ENCODE measurements around the gene TFDP2.

The TFDP2 gene

GRCh38 chr3:141996437-141996836 is 152.9 kb downstream of the TFDP2 start:
- H3K36me3 ChIP-seq (replicated peaks; ENCODE audit: low read depth, low read length), result no peaks in the 10 kb centered on the region
- H3K9ac ChIP-seq (ENCODE audit: low read length), result no peak overlapping the region
- no peak overlapping the region for H3K4me3 ChIP-seq (ENCODE audit: low read length)
- H2AFZ ChIP-seq (ENCODE audit: low read depth, low read length), result no peak overlapping the region
- peaks cover 5% of the 10 kb centered on the region; the same call in 1 of the 2 replicates for H3K4me1 ChIP-seq (ENCODE audit: low read length)
- H3K4me2 ChIP-seq (ENCODE audit: low read length), result no peak overlapping the region
- no peaks in the 10 kb centered on the region for H3K79me2 ChIP-seq (ENCODE audit: low read length)
- H3K9me3 ChIP-seq (ENCODE audit: insufficient read depth, low read length), result no peaks in the 10 kb centered on the region
- H4K20me1 ChIP-seq (ENCODE audit: insufficient read depth, low read length), result no peaks in the 10 kb centered on the region
- no peak for TF ChIP-seq EZH2phosphoT487 (IDR thresholded peaks at IDR 0.05; ENCODE audit: low read depth)
- TF ChIP-seq, protein P1, sequence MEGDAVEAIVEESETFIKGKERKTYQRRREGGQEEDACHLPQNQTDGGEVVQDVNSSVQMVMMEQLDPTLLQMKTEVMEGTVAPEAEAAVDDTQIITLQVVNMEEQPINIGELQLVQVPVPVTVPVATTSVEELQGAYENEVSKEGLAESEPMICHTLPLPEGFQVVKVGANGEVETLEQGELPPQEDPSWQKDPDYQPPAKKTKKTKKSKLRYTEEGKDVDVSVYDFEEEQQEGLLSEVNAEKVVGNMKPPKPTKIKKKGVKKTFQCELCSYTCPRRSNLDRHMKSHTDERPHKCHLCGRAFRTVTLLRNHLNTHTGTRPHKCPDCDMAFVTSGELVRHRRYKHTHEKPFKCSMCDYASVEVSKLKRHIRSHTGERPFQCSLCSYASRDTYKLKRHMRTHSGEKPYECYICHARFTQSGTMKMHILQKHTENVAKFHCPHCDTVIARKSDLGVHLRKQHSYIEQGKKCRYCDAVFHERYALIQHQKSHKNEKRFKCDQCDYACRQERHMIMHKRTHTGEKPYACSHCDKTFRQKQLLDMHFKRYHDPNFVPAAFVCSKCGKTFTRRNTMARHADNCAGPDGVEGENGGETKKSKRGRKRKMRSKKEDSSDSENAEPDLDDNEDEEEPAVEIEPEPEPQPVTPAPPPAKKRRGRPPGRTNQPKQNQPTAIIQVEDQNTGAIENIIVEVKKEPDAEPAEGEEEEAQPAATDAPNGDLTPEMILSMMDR (IDR thresholded peaks at IDR 0.05; ENCODE audit: low read depth, low read length), result no peak
- no peak overlapping the region for H3K27ac ChIP-seq (ENCODE audit: low read length)
- H3K27me3 ChIP-seq (ENCODE audit: low read depth, low read length), result no peaks in the 10 kb centered on the region

DNA sequence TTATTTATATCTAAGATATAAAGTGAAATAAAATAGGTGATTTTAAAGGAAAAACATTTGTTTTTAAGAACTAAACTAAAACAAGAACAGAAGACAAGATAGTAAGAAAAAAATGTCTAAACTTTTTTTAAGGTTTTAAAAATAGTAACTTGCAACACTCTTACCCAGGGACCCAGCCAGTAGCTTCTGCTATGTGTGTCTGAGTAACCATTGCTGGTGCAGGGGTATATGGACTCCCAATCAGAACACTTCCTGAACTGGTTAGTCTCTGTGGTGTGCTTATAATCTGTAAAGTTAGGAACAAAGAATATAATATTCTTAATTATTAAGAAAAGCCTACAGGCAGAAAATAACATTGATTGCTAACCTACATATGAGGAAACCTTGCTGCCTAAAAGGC is 154.5 kb downstream of the TFDP2 start:
- Histone ChIP-seq H4K20me1 (ENCODE audit: insufficient read depth, low read length) (no peaks in the 10 kb centered on the region), H3K4me3 (ENCODE audit: low read length) (no peak overlapping the region), H3K27ac (ENCODE audit: low read length) (no peak overlapping the region), H2AFZ (ENCODE audit: low read depth, low read length) (no peak overlapping the region), H3K4me1 (ENCODE audit: low read length) (peaks cover 5% of the 10 kb centered on the region; the same call in 1 of the 2 replicates), H3K4me2 (ENCODE audit: low read length) (no peak overlapping the region), H3K36me3 (replicated peaks; ENCODE audit: low read depth, low read length) (no peaks in the 10 kb centered on the region), H3K9me3 (ENCODE audit: insufficient read depth, low read length) (no peaks in the 10 kb centered on the region), H3K27me3 (ENCODE audit: low read depth, low read length) (no peaks in the 10 kb centered on the region), H3K9ac (ENCODE audit: low read length) (no peak overlapping the region), H3K79me2 (ENCODE audit: low read length) (no peaks in the 10 kb centered on the region)
- TF ChIP-seq EZH2phosphoT487 (IDR thresholded peaks at IDR 0.05; ENCODE audit: low read depth), result no peak
- TF ChIP-seq, protein P1 (IDR thresholded peaks at IDR 0.05; ENCODE audit: low read depth, low read length), result no peak

- no peaks in the 10 kb centered on the region for H3K27me3 ChIP-seq (ENCODE audit: low read depth, low read length)
- H4K20me1 ChIP-seq (ENCODE audit: insufficient read depth, low read length), result no peaks in the 10 kb centered on the region
- H3K9ac ChIP-seq (ENCODE audit: low read length), result no peak overlapping the region
- H3K27ac ChIP-seq (ENCODE audit: low read length), result no peak overlapping the region
- H3K4me2 ChIP-seq (ENCODE audit: low read length), result no peak overlapping the region
- H3K9me3 ChIP-seq (ENCODE audit: insufficient read depth, low read length), result no peaks in the 10 kb centered on the region
- peaks cover 4% of the 10 kb centered on the region for H3K36me3 ChIP-seq (replicated peaks; ENCODE audit: low read depth, low read length)
- H3K4me1 ChIP-seq (ENCODE audit: low read length), result peaks cover 5% of the 10 kb centered on the region; the same call in 1 of the 2 replicates
- no peak for TF ChIP-seq EZH2phosphoT487 (IDR thresholded peaks at IDR 0.05; ENCODE audit: low read depth)
- TF ChIP-seq, protein P1 (IDR thresholded peaks at IDR 0.05; ENCODE audit: low read depth, low read length), result no peak
- no peak overlapping the region for H2AFZ ChIP-seq (ENCODE audit: low read depth, low read length)
- no peak overlapping the region for H3K4me3 ChIP-seq (ENCODE audit: low read length)
- H3K79me2 ChIP-seq (ENCODE audit: low read length), result no peaks in the 10 kb centered on the region
These were observed 156.8 kb downstream of the TFDP2 start for GRCh38 chr3:141992512-141992911.

DNA sequence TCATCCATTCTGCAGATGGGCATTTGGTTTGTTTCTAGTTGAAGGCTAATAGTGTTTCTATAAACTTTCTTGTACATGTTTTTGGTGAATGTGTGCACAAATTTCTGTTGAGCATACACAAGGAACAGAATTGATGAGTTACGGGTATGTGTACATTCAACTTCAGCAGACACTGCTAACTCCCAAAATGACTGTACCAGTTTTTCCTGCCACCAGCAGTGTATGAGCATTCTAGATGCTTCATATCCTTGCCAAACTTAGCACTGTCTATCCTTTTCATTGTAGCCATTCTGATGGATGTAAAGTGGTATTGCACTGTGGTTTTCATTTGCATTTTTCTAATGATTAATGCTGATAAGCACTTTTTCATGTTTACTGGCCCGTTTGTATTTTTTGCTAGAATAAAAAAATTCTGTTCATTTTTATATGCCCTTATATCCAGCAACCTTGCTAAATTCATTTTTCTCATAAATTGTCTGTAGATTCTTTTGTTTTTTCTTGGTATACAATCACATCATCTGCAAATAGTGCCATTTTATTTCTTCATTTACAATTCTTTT is 162.7 kb downstream of the TFDP2 start:
- H3K9me3 ChIP-seq (ENCODE audit: insufficient read depth, low read length), result no peaks in the 10 kb centered on the region

More for the DNA sequence above, 162.7 kb downstream of the TFDP2 start:
- TF ChIP-seq, protein P1 (IDR thresholded peaks at IDR 0.05; ENCODE audit: low read depth, low read length), result no peak
- TF ChIP-seq EZH2phosphoT487 (IDR thresholded peaks at IDR 0.05; ENCODE audit: low read depth), result no peak
- H3K4me3 ChIP-seq (ENCODE audit: low read length), result no peak overlapping the region
- H3K36me3 ChIP-seq (replicated peaks; ENCODE audit: low read depth, low read length), result peaks cover 4% of the 10 kb centered on the region
- no peaks in the 10 kb centered on the region for H3K79me2 ChIP-seq (ENCODE audit: low read length)
- H3K4me2 ChIP-seq (ENCODE audit: low read length), result no peak overlapping the region
- no peaks in the 10 kb centered on the region for H4K20me1 ChIP-seq (ENCODE audit: insufficient read depth, low read length)
- no peak overlapping the region for H2AFZ ChIP-seq (ENCODE audit: low read depth, low read length)
- H3K9ac ChIP-seq (ENCODE audit: low read length), result no peak overlapping the region
- peaks cover 11% of the 10 kb centered on the region for H3K4me1 ChIP-seq (ENCODE audit: low read length)
- H3K27ac ChIP-seq (ENCODE audit: low read length), result no peak overlapping the region
- no peaks in the 10 kb centered on the region for H3K27me3 ChIP-seq (ENCODE audit: low read depth, low read length)

All from OCI-LY3 (cell line).